HepG2 (cell line): ENCODE results near the gene HCFC2. TPM values are rescaled to one million over a fixed set of nuclear protein-coding genes. Genes with fewer than 3 reads are reported as not detected.

Experiments
- AGO1 ChIP-seq: fragments of 200-400 bp; formaldehyde crosslinking; IDR thresholded peaks from 2 replicates; pipeline ENCODE4 v1.6.1; 2017; ENCODE audit warnings: mild to moderate bottlenecking, low read depth, low read length, moderate library complexity; ENCODE audit not compliant: poor library complexity, severe bottlenecking
- BATF2 ChIP-seq: sonication (generic); formaldehyde crosslinking; IDR thresholded peaks from 2 replicates; pipeline ENCODE4 v1.8.0; 2022; ENCODE audit warnings: mild to moderate bottlenecking, missing genetic modification reagents, moderate library complexity
- CERS6 ChIP-seq: sonication (generic); formaldehyde crosslinking; IDR thresholded peaks from 2 replicates; pipeline ENCODE4 v1.5.0; 2020; ENCODE audit warnings: missing genetic modification reagents
- CREB1 ChIP-seq, 2 experiments: fragments of 450-650 bp in 1 of 2; IDR thresholded peaks; 2 replicates each; pipeline ENCODE4 v1.6.1; 2016 to 2017; ENCODE audit warnings: control low read depth in 1 of 2, mild to moderate bottlenecking in 1 of 2, missing compliant biosample characterization in 1 of 2, missing genetic modification characterization in 1 of 2
- CSRNP1 ChIP-seq: sonication (generic); formaldehyde crosslinking; IDR thresholded peaks from 2 replicates; pipeline ENCODE4 v1.8.1; 2023; ENCODE audit warnings: mild to moderate bottlenecking, missing genetic modification reagents
- GLI4 ChIP-seq: sonication (generic); formaldehyde crosslinking; IDR thresholded peaks from 2 replicates; pipeline ENCODE4 v1.5.1; 2020; ENCODE audit warnings: missing genetic modification reagents, mild to moderate bottlenecking, moderate library complexity, borderline replicate concordance
- GTF2F1 ChIP-seq: fragments of 150-350 bp; IDR thresholded peaks from 2 replicates; pipeline ENCODE4 v1.6.1; 2014; ENCODE audit warnings: low read length
- HMG20A ChIP-seq: IDR thresholded peaks from 2 replicates; pipeline ENCODE4 v1.6.1; 2016; ENCODE audit warnings: borderline replicate concordance
- ONECUT2 ChIP-seq: sonication (generic); formaldehyde crosslinking; IDR thresholded peaks from 2 replicates; pipeline ENCODE4 v1.4.0; 2020; ENCODE audit warnings: missing genetic modification reagents
- RORA ChIP-seq: sonication (generic); formaldehyde crosslinking; IDR thresholded peaks from 2 replicates; pipeline ENCODE4 v1.5.0; 2020; ENCODE audit warnings: mild to moderate bottlenecking, missing genetic modification reagents, moderate library complexity
- STAG1 ChIP-seq: sonication (generic); formaldehyde crosslinking; IDR thresholded peaks from 2 replicates; pipeline ENCODE4 v1.4.0; 2020; ENCODE audit warnings: missing genetic modification reagents
- ZBTB8A ChIP-seq: sonication (generic); formaldehyde crosslinking; IDR thresholded peaks from 2 replicates; pipeline ENCODE4 v1.4.0; 2020; ENCODE audit warnings: mild to moderate bottlenecking, low read depth, missing genetic modification reagents, borderline replicate concordance
- ZNF263 ChIP-seq: sonication (generic); formaldehyde crosslinking; IDR thresholded peaks from 2 replicates; pipeline ENCODE4 v1.4.0; 2020; ENCODE audit warnings: missing genetic modification reagents
- ZNF407 ChIP-seq: sonication (generic); formaldehyde crosslinking; IDR thresholded peaks from one replicate; pipeline ENCODE4 v1.5.1; 2020; ENCODE audit warnings: mild to moderate bottlenecking, missing genetic modification reagents; ENCODE audit errors: not compliant biosample characterization
- ZNF550 ChIP-seq: sonication (generic); formaldehyde crosslinking; IDR thresholded peaks from 2 replicates; pipeline ENCODE4 v1.4.0; 2020; ENCODE audit warnings: mild to moderate bottlenecking, missing genetic modification reagents, borderline replicate concordance
- polyA plus RNA-seq, 8 experiments: library from polyadenylated mRNA; depleted of rRNA in 3 of 8; stranded (reverse) in 7 of 8; unstranded in 1 of 8; fragments of >200 nt; fragmentation: Illumina TruSeq in 4 of 8; extraction: Trizol in 4 of 8; gene quantifications; 2 replicates each; pipeline versions ENCODE4 v1.2.1 to v1.2.3, GENCODE V29; 2011 to 2016; ENCODE audit warnings: low read depth in 4 of 8, missing spikeins in 1 of 8, mixed read lengths in 1 of 8; ENCODE audit not compliant: insufficient read depth in 1 of 8
- total RNA-seq, 5 experiments: library from RNA; depleted of rRNA; stranded (reverse); fragments of >200 nt; fragmentation: Illumina TruSeq; extraction: Trizol; gene quantifications; 2 replicates each; pipeline ENCODE4 v1.2.3, GENCODE V29; 2016; ENCODE audit warnings: low read depth in 1 of 5

HCFC2 gene
- total and polyA plus RNA-seq, 2 of the 13 experiments (the other 11 are each of a cell fraction or from before 2014, with no cell fraction given) = 3.7 to 4.9 TPM

GRCh38 chr12:104064031-104064841 lies at the start of gene HCFC2 (continued):
- TF ChIP-seq CERS6 (CRISPR knock-in tag) (no peak), ZBTB8A (no peak; the same call in 1 of the 2 replicates), STAG1 (CRISPR knock-in tag) (no peak), ZNF550 (0 out of 2 replicates have a peak, but pooled peaks have one; percentile 37), ZNF263 (CRISPR knock-in tag) (no peak), CSRNP1 (CRISPR knock-in tag) (no peak), GTF2F1 (no peak), HMG20A (CRISPR knock-in tag) (no peak), GLI4 (no peak), CREB1 (IDR thresholded peaks at IDR 0.05) (no peak), CREB1 (CRISPR knock-in tag; IDR thresholded peaks at IDR 0.05) (no peak), AGO1 (peak; percentile 59), ZNF407 (CRISPR knock-in tag) (peak; percentile 14), ONECUT2 (CRISPR knock-in tag) (no peak), RORA (no peak), BATF2 (CRISPR knock-in tag) (0 out of 2 replicates have a peak, but pooled peaks have one; percentile 54)
